Mesenchymal stem cell (in vitro differentiated cells and primary cell): Measurements from ENCODE around the gene ZNF564.

Experiments
- DNase-seq: peaks from one replicate; pipeline ENCODE4 v3.0.0-alpha.2; 2013
- H2AFZ ChIP-seq: one replicate; pipeline ENCODE4 v1.6.1; 2013; ENCODE audit warnings: low read depth, mild to moderate bottlenecking, control low read depth, inconsistent platforms, low read length, moderate library complexity
- H2AK5ac ChIP-seq: 2 replicates; pipeline ENCODE4 v1.6.1; 2013; ENCODE audit warnings: low read length, moderate library complexity, mild to moderate bottlenecking, inconsistent platforms; ENCODE audit not compliant: severe bottlenecking
- H2BK120ac ChIP-seq: one replicate; pipeline ENCODE4 v1.6.1; 2013; ENCODE audit warnings: low read depth, mild to moderate bottlenecking, inconsistent platforms, low read length, moderate library complexity
- H2BK12ac ChIP-seq, 2 experiments: one replicate each; pipeline ENCODE4 v1.6.1; 2013; ENCODE audit warnings: inconsistent platforms in 2 of 2, low read length in 2 of 2, mild to moderate bottlenecking in 2 of 2, moderate library complexity in 2 of 2, control low read depth in 1 of 2
- H2BK15ac ChIP-seq: one replicate; pipeline ENCODE4 v1.6.1; 2013; ENCODE audit warnings: mild to moderate bottlenecking, low read depth, inconsistent platforms; ENCODE audit not compliant: poor library complexity, severe bottlenecking
- H2BK5ac ChIP-seq: 2 replicates; pipeline ENCODE4 v1.6.1; 2013; ENCODE audit warnings: low read depth, mild to moderate bottlenecking, low read length, control low read depth, inconsistent platforms; ENCODE audit not compliant: poor library complexity, severe bottlenecking
- H3K14ac ChIP-seq, 2 experiments: one replicate each; pipeline ENCODE4 v1.6.1; 2013; ENCODE audit warnings: inconsistent platforms in 2 of 2, low read length in 2 of 2, control low read depth in 1 of 2, mild to moderate bottlenecking in 1 of 2, moderate library complexity in 1 of 2
- H3K18ac ChIP-seq, 2 experiments: one replicate each; pipeline ENCODE4 v1.6.1; 2013; ENCODE audit warnings: inconsistent platforms in 2 of 2, low read length in 2 of 2, control low read depth in 1 of 2, low read depth in 1 of 2, mild to moderate bottlenecking in 1 of 2
- H3K23ac ChIP-seq, 2 experiments: one replicate each; pipeline ENCODE4 v1.6.1; 2013; ENCODE audit warnings: inconsistent platforms in 2 of 2, low read length in 2 of 2, mild to moderate bottlenecking in 2 of 2, moderate library complexity in 2 of 2, control low read depth in 1 of 2
- H3K27ac ChIP-seq: 2 replicates; pipeline ENCODE4 v1.5.1; 2013; ENCODE audit warnings: mild to moderate bottlenecking, moderate library complexity, low read length, control low read depth, inconsistent platforms; ENCODE audit not compliant: poor library complexity, severe bottlenecking
- H3K27me3 ChIP-seq, 2 experiments: 2 replicates each; pipeline versions ENCODE4 v1.6.1 to v1.7.0; 2013; ENCODE audit warnings: low read length in 2 of 2, mild to moderate bottlenecking in 2 of 2, moderate library complexity in 2 of 2, control low read depth in 1 of 2, inconsistent platforms in 1 of 2; ENCODE audit not compliant: control insufficient read depth in 1 of 2, insufficient read depth in 1 of 2
- H3K36me3 ChIP-seq, 2 experiments: 2 replicates each; pipeline versions ENCODE4 v1.6.1 to v1.7.0; 2013; ENCODE audit warnings: low read length in 2 of 2, control low read depth in 1 of 2, inconsistent platforms in 1 of 2, low read depth in 1 of 2, mild to moderate bottlenecking in 1 of 2; ENCODE audit not compliant: insufficient read depth in 2 of 2, control insufficient read depth in 1 of 2
- H3K4ac ChIP-seq, 2 experiments: one replicate each; pipeline ENCODE4 v1.6.1; 2013; ENCODE audit warnings: inconsistent platforms in 2 of 2, low read length in 2 of 2, mild to moderate bottlenecking in 2 of 2, moderate library complexity in 2 of 2, control low read depth in 1 of 2, low read depth in 1 of 2
- H3K4me1 ChIP-seq: 2 replicates; pipeline ENCODE4 v1.6.1; 2013; ENCODE audit warnings: low read depth, low read length, control low read depth; ENCODE audit not compliant: control insufficient read depth, insufficient read depth
- H3K4me2 ChIP-seq: 2 replicates; pipeline ENCODE4 v1.6.1; 2013; ENCODE audit warnings: low read length, mild to moderate bottlenecking, inconsistent platforms; ENCODE audit not compliant: poor library complexity, severe bottlenecking
- H3K4me3 ChIP-seq, 2 experiments: 2 replicates each; pipeline versions ENCODE4 v1.5.1 to v1.7.0; 2013; ENCODE audit warnings: low read length in 2 of 2, mild to moderate bottlenecking in 2 of 2, control low read depth in 1 of 2, low read depth in 1 of 2; ENCODE audit not compliant: insufficient read depth in 1 of 2
- H3K79me1 ChIP-seq: replicated peaks from 2 replicates; pipeline ENCODE4 v1.6.1; 2013; ENCODE audit warnings: mild to moderate bottlenecking, control low read depth, low read length, inconsistent platforms; ENCODE audit not compliant: poor library complexity, severe bottlenecking
- H3K9ac ChIP-seq: 2 replicates; pipeline ENCODE4 v1.7.0; 2013; ENCODE audit warnings: mild to moderate bottlenecking, low read length, moderate library complexity
- H3K9me3 ChIP-seq: 2 replicates; pipeline ENCODE4 v1.7.0; 2013; ENCODE audit warnings: mild to moderate bottlenecking, low read length; ENCODE audit not compliant: control insufficient read depth
- H4K8ac ChIP-seq: one replicate; pipeline ENCODE4 v1.6.1; 2013; ENCODE audit warnings: inconsistent platforms, mild to moderate bottlenecking, low read length, moderate library complexity
- H4K91ac ChIP-seq: one replicate; pipeline ENCODE4 v1.6.1; 2013; ENCODE audit warnings: mild to moderate bottlenecking, low read length, inconsistent platforms
- WGBS: methylation state at CpG from one replicate; pipeline ENCODE4 v1.1.7; 2013; ENCODE audit warnings: mixed read lengths; 5-methylcytosine and 5-hydroxymethylcytosine counted together

ZNF564 gene

GRCh38 chr19:12484371-12485051 lies 66.8 kb downstream of the ZNF564 start, which contains the start of gene ZNF709:
ZNF709 (minus strand) TSS chr19:12484816; CDS start chr19:12484657, 159 bp downstream.
- Histone ChIP-seq H3K9me3 (no peaks in the 10 kb centered on the region), H4K8ac (peak within 1 kb of the TSS; percentile 69), H4K91ac (no peak within 1 kb of the TSS), H2BK120ac (peak within 1 kb of the TSS; percentile 27), H3K4ac (peak within 1 kb of the TSS; percentile 13 to 35), H3K79me1 (peaks cover 22% of the 10 kb centered on the region), H3K27ac (peak within 1 kb of the TSS; percentile 37), H3K14ac (peak within 1 kb of the TSS in 1 of 2 experiments; percentile 70), H3K23ac (peak within 1 kb of the TSS in 1 of 2 experiments; percentile 72), H3K9ac (peak within 1 kb of the TSS; percentile 94), H3K4me1 (peaks cover 4% of the 10 kb centered on the region), H2BK12ac (no peak within 1 kb of the TSS), H2AFZ (peak within 1 kb of the TSS; percentile 97), H3K27me3 (no peaks in the 10 kb centered on the region), H3K4me2 (peak within 1 kb of the TSS; percentile 93), H2AK5ac (no peak within 1 kb of the TSS), H3K18ac (peak within 1 kb of the TSS; percentile 77 to 89), H3K36me3 (no peaks in the 10 kb centered on the region), H2BK5ac (no peak within 1 kb of the TSS), H3K4me3 (peak within 1 kb of the TSS; percentile 98 to 99), H2BK15ac (peak within 1 kb of the TSS; percentile 80)
- DNase-seq = peak; percentile 87
- under 1% methylated on average over 53 of the region's 53 CpGs for WGBS

GRCh38 chr19:12484011-12484370 lies 67.3 kb downstream of the ZNF564 start:
- Histone ChIP-seq H3K4me1 (peaks cover 4% of the 10 kb centered on the region), H3K4me3 (peak overlapping the region; percentile 98 to 99), H4K8ac (no peak overlapping the region)

GRCh38 chr19:12482509-12482886 lies 68.8 kb downstream of the ZNF564 start:
- Histone ChIP-seq H3K23ac (no peak overlapping the region), H2BK12ac (no peak overlapping the region), H3K79me1 (peaks cover 37% of the 10 kb centered on the region), H3K4me3 (no peak overlapping the region), H3K36me3 (peaks cover 3 to 5% of the 10 kb centered on the region in 2 experiments), H2BK15ac (no peak overlapping the region), H4K91ac (no peak overlapping the region), H3K4me2 (no peak overlapping the region), H4K8ac (no peak overlapping the region), H3K4ac (no peak overlapping the region), H3K27me3 (no peaks in the 10 kb centered on the region), H3K4me1 (peaks cover 4% of the 10 kb centered on the region), H3K14ac (no peak overlapping the region), H3K9ac (no peak overlapping the region), H3K18ac (no peak overlapping the region), H2BK5ac (no peak overlapping the region), H3K27ac (no peak overlapping the region), H3K9me3 (peaks cover 9% of the 10 kb centered on the region), H2AK5ac (no peak overlapping the region), H2BK120ac (no peak overlapping the region), H2AFZ (no peak overlapping the region)
- 87% methylated on average over 2 of the region's 2 CpGs for WGBS
- DNase-seq = peak; percentile 15

More at GRCh38 chr19:12484011-12484370, 67.3 kb downstream of the ZNF564 start:
- Histone ChIP-seq H3K4me2 (peak overlapping the region; percentile 93), H3K9me3 (no peaks in the 10 kb centered on the region), H3K9ac (peak overlapping the region; percentile 94), H3K27me3 (no peaks in the 10 kb centered on the region), H2BK120ac (peak overlapping the region; percentile 27), H3K14ac (no peak overlapping the region), H2BK12ac (no peak overlapping the region), H3K18ac (peak overlapping the region; percentile 77 to 89), H2BK5ac (no peak overlapping the region), H3K27ac (no peak overlapping the region), H3K23ac (no peak overlapping the region), H3K79me1 (peaks cover 24% of the 10 kb centered on the region), H2AK5ac (no peak overlapping the region), H4K91ac (no peak overlapping the region), H2AFZ (peak overlapping the region; percentile 91), H3K36me3 (no peaks in the 10 kb centered on the region), H3K4ac (peak overlapping the region in 1 of 2 experiments; percentile 13), H2BK15ac (peak overlapping the region; percentile 23)
- 3% methylated on average over 12 of the region's 13 CpGs for WGBS
- no peak for DNase-seq

- peaks cover 37% of the 10 kb centered on the region for H3K79me1 ChIP-seq
- no peak overlapping the region for H2BK5ac ChIP-seq
- H3K36me3 ChIP-seq = peaks cover 3 to 5% of the 10 kb centered on the region in 2 experiments
- H3K9ac ChIP-seq = no peak overlapping the region
- no peak overlapping the region for H2BK15ac ChIP-seq
- no peak overlapping the region for H3K4me3 ChIP-seq
- no peaks in the 10 kb centered on the region for H3K27me3 ChIP-seq
- 77% methylated on average over 4 of the region's 4 CpGs for WGBS
- H2AK5ac ChIP-seq = no peak overlapping the region
- no peak overlapping the region for H3K14ac ChIP-seq
- H3K27ac ChIP-seq = no peak overlapping the region
- no peak overlapping the region for H3K4ac ChIP-seq
- H2BK12ac ChIP-seq = no peak overlapping the region
- H4K8ac ChIP-seq = no peak overlapping the region
- H2AFZ ChIP-seq = no peak overlapping the region
- H2BK120ac ChIP-seq = no peak overlapping the region
- no peak overlapping the region for H3K18ac ChIP-seq
- H3K9me3 ChIP-seq = peaks cover 15% of the 10 kb centered on the region
- no peak overlapping the region for H3K4me2 ChIP-seq
- no peak for DNase-seq
- H4K91ac ChIP-seq = no peak overlapping the region
- H3K23ac ChIP-seq = no peak overlapping the region
- H3K4me1 ChIP-seq = peaks cover 4% of the 10 kb centered on the region
These were observed 69.3 kb downstream of the ZNF564 start for GRCh38 chr19:12481781-12482508.
